Upper lobe of left lung (tissue), 6 donors: ENCODE data around the gene FRG2. TPM values are rescaled to one million over a fixed set of nuclear protein-coding genes. Genes with fewer than 3 reads are reported as not detected.
A peak's percentile ranks its signal among the peaks of the same experiment; 100 is the strongest.
"Not testable (repeated sequence)": the region's sequence is repeated elsewhere in the genome, so short reads cannot be mapped to it uniquely, and the experiment has no call there.

Source experiments
- ATAC-seq, 2 donors: fragments of 200-7000 bp; cut with Tn5 transposase; one replicate each; pipeline ENCODE4 v1.9.1; 2022; ENCODE audit warnings: mild to moderate bottlenecking in 2 of 2, moderate library complexity in 2 of 2; ENCODE audit not compliant: low FRiP score in 2 of 2
- DNase-seq, 2 donors: peaks; one replicate each; pipeline ENCODE4 v3.0.0-alpha.2; 2019 to 2020
- H3K27ac ChIP-seq, 4 donors: fragments of 200-600 bp; sonication (generic); one replicate each; pipeline ENCODE4 v1.5.1; 2016 to 2019
- H3K27me3 ChIP-seq, 4 donors: fragments of 200-600 bp; sonication (generic); one replicate each; pipeline ENCODE4 v1.5.1; 2017 to 2019
- H3K36me3 ChIP-seq, 4 donors: fragments of 200-600 bp; sonication (generic); one replicate each; pipeline ENCODE4 v1.5.1; 2016 to 2019
- H3K4me1 ChIP-seq, 4 donors: fragments of 200-600 bp; sonication (generic); one replicate each; pipeline ENCODE4 v1.5.1; 2018 to 2019
- H3K4me3 ChIP-seq, 4 donors: fragments of 200-600 bp; sonication (generic); one replicate each; pipeline ENCODE4 v1.5.1; 2017 to 2019; ENCODE audit warnings: mild to moderate bottlenecking in 2 of 4, moderate library complexity in 1 of 4
- H3K9me3 ChIP-seq, 4 donors: fragments of 200-600 bp; sonication (generic); one replicate each; pipeline ENCODE4 v1.5.1; 2018 to 2019
- EP300 ChIP-seq, 4 donors: sonication (generic); formaldehyde crosslinking; IDR thresholded peaks; one replicate each; pipeline ENCODE4 v1.5.1; 2017; ENCODE audit warnings: antibody characterized with exemption in 4 of 4, control low read depth in 2 of 4
- POLR2A ChIP-seq, 4 donors: fragments of 450-650 bp; IDR thresholded peaks; one replicate each; pipeline ENCODE4 v1.5.1; 2016 to 2017; ENCODE audit warnings: antibody characterized with exemption in 4 of 4, mild to moderate bottlenecking in 2 of 4
- POLR2AphosphoS5 ChIP-seq, 2 donors: sonication (generic); formaldehyde crosslinking; IDR thresholded peaks; one replicate each; pipeline ENCODE4 v1.5.1; 2017; ENCODE audit warnings: antibody characterized with exemption in 2 of 2
- WGBS, 2 donors: methylation state at CpG; one replicate each; pipeline ENCODE4 v1.1.5; 2017 to 2018; 5-methylcytosine and 5-hydroxymethylcytosine counted together
- total RNA-seq, 6 donors: library from RNA; depleted of rRNA in 4 of 6; stranded (reverse); fragments of >200 nt in 4 of 6; gene quantifications; one replicate each; pipeline versions ENCODE4 v1.1.0 to v1.2.1, GENCODE V29; 2016 to 2021
- TF ChIP-seq, protein P1 (sequence below), 6 experiments: fragments of 450-650 bp in 4 of 6; fragments of 200-600 bp in 2 of 6; sonication (generic) in 2 of 6; IDR thresholded peaks; one replicate each; pipeline ENCODE4 v1.5.1; 2016 to 2019; ENCODE audit warnings: antibody characterized with exemption in 6 of 6
- donor health status: DM: no; HTN: no; CAD: no; lungs with moderate emphysema.
- donor health status: DM: no; HTN: yes; CAD: no; lungs with severe emphysema.

FRG2 gene
- total RNA-seq, 6 donors from 2014 or later: not detected

DNA sequence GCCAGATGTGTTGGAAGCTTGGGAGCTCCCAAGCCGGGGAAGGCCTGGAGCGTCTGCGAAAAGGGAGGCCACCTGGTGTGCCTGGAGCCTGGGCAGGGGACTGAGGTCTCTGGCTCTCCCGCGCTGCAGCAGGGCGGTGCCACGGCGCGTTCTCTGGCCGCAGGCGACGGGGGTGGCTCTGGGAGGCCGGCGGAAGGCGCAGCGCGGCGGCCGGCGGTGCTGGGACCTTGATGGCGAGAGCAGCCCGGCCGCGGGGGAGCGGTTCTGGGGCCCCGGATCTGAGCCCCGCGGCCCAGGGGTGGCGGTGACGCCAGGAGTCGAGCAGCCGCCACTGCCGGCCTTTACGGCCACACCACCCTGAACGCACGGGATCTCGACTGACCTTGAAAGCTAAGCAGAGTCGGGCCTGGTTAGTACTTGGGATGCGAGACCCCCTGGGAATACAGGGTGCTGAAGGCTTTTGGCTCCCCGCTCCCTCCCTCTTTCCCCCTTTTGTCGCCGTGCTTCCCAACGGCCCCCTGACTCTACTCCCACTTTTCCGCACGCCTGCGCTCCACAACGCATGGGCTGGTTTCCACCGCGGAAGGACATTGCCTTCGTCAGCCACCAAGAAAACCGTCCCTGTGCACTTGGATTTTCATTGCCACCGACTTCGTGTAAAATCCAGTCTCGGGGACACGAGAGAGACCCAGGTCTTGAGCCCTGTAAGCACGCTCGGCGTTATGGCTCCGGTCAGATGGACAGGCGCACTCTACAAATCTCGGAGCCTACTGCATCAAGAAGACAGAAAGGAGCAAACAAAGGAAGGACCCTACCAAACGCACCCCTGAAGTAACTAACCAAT lies 9.5 kb downstream of the FRG2 start:
- WGBS, 2 donors: 7 to 8% methylated on average over 31 to 44 of the region's 62 CpGs
- Histone ChIP-seq H3K27ac (no peak overlapping the region), H3K4me3 (no peak overlapping the region), H3K27me3 (peaks cover 0 to 54% (median 34%) of the 10 kb centered on the region in 4 donors), H3K9me3 (no peaks in the 10 kb centered on the region), H3K36me3 (no peaks in the 10 kb centered on the region), H3K4me1 (peaks cover 15 to 47% (median 19%) of the 10 kb centered on the region in 4 donors)
- DNase-seq (peak in 1 of 2 donors; percentile 78), ATAC-seq (no peak)
- no peak for TF ChIP-seq EP300 (IDR thresholded peaks at IDR 0.05)
- no peak for TF ChIP-seq POLR2AphosphoS5 (IDR thresholded peaks at IDR 0.05)
- TF ChIP-seq, protein P1, sequence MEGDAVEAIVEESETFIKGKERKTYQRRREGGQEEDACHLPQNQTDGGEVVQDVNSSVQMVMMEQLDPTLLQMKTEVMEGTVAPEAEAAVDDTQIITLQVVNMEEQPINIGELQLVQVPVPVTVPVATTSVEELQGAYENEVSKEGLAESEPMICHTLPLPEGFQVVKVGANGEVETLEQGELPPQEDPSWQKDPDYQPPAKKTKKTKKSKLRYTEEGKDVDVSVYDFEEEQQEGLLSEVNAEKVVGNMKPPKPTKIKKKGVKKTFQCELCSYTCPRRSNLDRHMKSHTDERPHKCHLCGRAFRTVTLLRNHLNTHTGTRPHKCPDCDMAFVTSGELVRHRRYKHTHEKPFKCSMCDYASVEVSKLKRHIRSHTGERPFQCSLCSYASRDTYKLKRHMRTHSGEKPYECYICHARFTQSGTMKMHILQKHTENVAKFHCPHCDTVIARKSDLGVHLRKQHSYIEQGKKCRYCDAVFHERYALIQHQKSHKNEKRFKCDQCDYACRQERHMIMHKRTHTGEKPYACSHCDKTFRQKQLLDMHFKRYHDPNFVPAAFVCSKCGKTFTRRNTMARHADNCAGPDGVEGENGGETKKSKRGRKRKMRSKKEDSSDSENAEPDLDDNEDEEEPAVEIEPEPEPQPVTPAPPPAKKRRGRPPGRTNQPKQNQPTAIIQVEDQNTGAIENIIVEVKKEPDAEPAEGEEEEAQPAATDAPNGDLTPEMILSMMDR (IDR thresholded peaks at IDR 0.05): no peak
- no peak for TF ChIP-seq POLR2A (IDR thresholded peaks at IDR 0.05)

DNA sequence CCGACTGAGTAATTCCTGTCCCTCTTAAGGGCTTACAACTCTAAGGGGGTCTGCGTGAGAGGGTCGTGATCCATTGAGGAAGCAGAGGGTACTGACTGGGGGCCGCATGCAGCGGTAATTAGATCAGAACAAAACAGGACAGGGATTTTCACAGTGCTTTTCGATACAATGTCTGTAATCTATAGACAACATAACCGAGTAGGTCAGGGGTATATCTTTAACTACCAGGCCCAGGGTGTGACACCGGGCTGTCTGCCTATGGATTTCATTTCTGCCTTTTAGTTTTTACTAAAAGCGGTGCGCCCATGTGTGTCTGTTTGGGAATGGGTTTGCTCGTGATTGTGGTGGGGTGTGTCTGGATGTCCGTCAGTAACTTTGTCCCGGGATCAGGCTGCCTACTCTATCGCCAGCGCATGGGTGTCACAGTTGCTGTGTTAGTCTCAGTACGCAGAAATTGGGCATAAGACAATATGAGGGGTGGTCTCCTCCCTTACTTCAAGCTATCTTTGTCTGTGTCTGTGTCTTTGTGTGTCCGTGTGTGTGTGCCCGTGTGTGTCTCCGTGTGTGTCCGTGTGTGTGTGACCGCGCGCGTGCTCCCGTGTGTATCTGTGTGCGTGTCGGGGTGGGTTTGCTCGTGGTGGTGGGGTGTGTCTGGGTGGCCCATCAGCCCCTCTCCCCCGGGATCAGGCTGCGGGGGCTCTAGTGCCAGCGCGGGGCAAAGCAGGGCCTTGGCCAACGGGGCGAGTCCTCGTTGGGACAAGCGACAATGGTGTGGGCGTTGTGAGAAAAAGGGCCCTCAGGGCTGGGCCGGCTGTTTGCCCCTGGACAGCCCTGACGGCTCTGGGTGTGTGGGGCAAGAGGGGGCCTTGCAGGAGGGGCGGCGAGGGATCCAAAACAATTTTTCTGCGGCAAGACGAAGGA lies 10.4 kb downstream of the FRG2 start:
- WGBS, 2 donors: 19 to 30% methylated on average over 24 to 33 of the region's 43 CpGs
- ATAC-seq: peak in 1 of 2 donors; percentile 52
- H3K27ac ChIP-seq: no peak overlapping the region
- peaks cover 0 to 54% (median 33%) of the 10 kb centered on the region in 4 donors for H3K27me3 ChIP-seq
- DNase-seq: peak in 1 of 2 donors; percentile 70
- H3K36me3 ChIP-seq: no peaks in the 10 kb centered on the region
- TF ChIP-seq POLR2AphosphoS5 (IDR thresholded peaks at IDR 0.05): no peak
- TF ChIP-seq POLR2A (IDR thresholded peaks at IDR 0.05): no peak
- H3K4me1 ChIP-seq: peaks cover 14 to 46% (median 18%) of the 10 kb centered on the region in 4 donors
- H3K9me3 ChIP-seq: no peaks in the 10 kb centered on the region
- H3K4me3 ChIP-seq: no peak overlapping the region

DNA sequence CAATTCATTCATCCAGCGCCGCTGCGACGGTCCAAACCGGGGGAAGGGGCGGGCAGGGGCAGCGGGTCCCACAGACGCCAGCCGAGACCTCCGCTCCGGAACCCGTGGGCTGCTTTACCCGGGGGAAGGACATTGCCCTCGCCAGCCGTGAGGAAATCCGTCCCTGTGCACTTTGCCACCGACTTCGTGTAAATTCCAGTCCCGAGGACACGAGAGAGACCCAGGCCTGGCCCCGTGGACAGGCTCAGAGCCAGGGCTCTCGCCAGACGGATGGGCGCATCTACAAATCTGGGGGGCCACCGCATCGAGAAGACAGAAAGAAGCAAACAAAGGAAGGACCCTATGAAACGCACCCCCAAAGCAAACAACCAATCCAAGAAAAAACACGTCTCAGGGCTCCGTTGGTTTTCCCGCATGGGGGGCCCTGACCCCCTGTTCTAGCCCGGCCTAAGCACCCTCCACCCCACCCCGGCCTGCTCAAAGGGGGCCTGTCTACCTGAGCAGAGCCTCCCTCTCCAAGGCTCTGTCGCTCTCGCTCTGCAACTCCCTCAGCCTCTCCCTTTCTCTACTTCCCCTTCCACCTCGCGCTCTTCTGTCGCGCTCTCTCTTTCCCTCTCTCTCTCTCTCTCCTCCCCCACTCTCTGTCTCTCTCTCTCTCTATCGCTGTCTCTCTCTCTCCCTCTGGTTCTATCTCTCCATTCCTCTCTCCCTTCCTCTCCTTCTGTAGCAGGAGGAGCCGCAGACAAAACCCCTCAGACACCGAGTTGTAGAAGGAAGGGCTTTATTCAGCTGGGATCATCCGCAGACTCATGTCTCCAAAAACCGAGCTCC lies 11.3 kb downstream of the FRG2 start:
- TF ChIP-seq, protein P1 (IDR thresholded peaks at IDR 0.05): no peak
- no peak for TF ChIP-seq POLR2A (IDR thresholded peaks at IDR 0.05)
- TF ChIP-seq POLR2AphosphoS5 (IDR thresholded peaks at IDR 0.05): no peak
- TF ChIP-seq EP300 (IDR thresholded peaks at IDR 0.05): no peak
- 12 to 13% methylated on average over 31 to 43 of the region's 43 CpGs for WGBS, 2 donors
- Histone ChIP-seq H3K4me3 (peak overlapping the region in 1 of 4 donors; percentile 36), H3K4me1 (peaks cover 7 to 38% (median 12%) of the 10 kb centered on the region in 4 donors), H3K9me3 (no peaks in the 10 kb centered on the region), H3K36me3 (no peaks in the 10 kb centered on the region), H3K27me3 (peaks cover 0 to 47% (median 30%) of the 10 kb centered on the region in 4 donors), H3K27ac (no peak overlapping the region)
- ATAC-seq (no peak), DNase-seq (no peak)

DNA sequence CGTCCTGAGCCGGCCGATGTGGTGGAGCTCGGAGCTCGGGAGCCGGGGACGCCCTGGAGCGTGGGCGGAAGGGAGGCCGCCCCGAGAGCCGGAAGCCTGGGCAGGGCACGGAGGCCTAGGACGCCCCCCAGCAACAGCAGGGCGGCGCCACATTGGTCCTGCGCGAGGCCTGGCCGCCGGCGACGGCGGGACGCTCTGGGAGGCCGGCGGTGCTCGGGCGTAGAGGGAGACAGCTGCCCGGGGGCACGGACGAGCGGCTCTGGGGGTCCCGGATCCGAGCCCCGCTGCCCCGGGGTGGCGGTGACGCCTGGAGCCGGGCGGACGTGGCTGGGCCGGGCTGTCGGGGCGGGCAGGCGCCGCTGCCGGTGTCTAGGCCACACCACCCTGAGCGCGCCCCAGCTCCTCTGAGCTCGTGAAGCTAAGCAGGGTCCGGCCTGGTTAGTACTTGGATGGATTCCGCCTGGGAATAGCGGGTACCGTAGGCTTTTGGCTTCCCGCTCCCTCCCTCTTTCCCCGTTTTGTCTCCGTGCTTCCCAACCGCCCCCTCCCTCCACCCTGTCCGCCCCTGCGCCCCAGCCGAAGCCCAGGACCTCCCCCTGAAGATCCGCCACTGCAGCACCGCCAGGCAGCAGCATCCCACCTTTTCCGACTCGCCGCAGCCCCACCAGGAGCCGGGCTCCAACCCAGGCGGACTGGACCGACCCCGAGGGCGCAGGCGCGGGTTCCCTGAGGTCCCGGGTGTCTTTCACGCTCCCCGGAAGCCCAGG lies 12.1 kb downstream of the FRG2 start:
- peak overlapping the region in 3 of 4 donors; percentile 8 to 36 (median 33) for H3K4me3 ChIP-seq
- 2 to 4% methylated on average over 16 to 52 of the region's 76 CpGs for WGBS, 2 donors
- H3K4me1 ChIP-seq: peaks cover 7 to 30% (median 10%) of the 10 kb centered on the region in 4 donors
- H3K27ac ChIP-seq: no peak overlapping the region
- H3K9me3 ChIP-seq: no peaks in the 10 kb centered on the region
- DNase-seq (peak in 1 of 2 donors; percentile 85), ATAC-seq (peak in 1 of 2 donors; percentile 78)
- H3K27me3 ChIP-seq: peaks cover 0 to 39% (median 29%) of the 10 kb centered on the region in 4 donors
- no peaks in the 10 kb centered on the region for H3K36me3 ChIP-seq
- TF ChIP-seq POLR2A (IDR thresholded peaks at IDR 0.05) (no peak), POLR2AphosphoS5 (IDR thresholded peaks at IDR 0.05) (no peak), EP300 (IDR thresholded peaks at IDR 0.05) (no peak)
- TF ChIP-seq, protein P1 (IDR thresholded peaks at IDR 0.05): no peak

DNA sequence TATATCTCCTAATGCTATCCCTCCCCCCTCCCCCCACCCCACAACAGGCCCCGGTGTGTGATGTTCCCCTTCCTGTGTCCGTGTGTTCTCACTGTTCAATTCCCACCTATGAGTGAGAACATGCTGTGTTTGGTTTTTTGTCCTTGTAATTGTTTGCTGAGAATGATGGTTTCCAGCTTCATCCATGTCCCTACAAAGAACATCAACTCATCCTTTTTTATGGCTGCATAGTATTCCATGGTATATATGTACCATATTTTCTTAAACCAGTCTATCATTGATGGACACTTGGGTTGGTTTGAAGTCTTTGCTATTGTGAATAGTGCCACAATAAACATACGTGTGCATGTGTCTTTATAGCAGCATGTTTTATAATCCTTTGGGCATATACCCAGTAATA lies 37.1 kb downstream of the FRG2 start:
- not testable (repeated sequence) for H3K4me1 ChIP-seq, H3K36me3 ChIP-seq, H3K4me3 ChIP-seq, H3K9me3 ChIP-seq, DNase-seq, H3K27me3 ChIP-seq, ATAC-seq, H3K27ac ChIP-seq
- 75 to 78% methylated on average over 2 to 3 of the region's 3 CpGs for whole genome bisulfite sequencing, 2 donors
